GM18508 (cell line): ENCODE measurements around the gene DRAM2.
"Not testable (repeated sequence)": the region's sequence is repeated elsewhere in the genome, so short reads cannot be mapped to it uniquely, and the experiment has no call there.

Experiments
- ATAC-seq: cut with Tn5 transposase; IDR thresholded peaks from one replicate; pipeline ENCODE4 v1.9.1; 2021; ENCODE audit warnings: moderate number of reproducible peaks; ENCODE audit not compliant: insufficient read depth, unreplicated experiment

Gene DRAM2

DNA sequence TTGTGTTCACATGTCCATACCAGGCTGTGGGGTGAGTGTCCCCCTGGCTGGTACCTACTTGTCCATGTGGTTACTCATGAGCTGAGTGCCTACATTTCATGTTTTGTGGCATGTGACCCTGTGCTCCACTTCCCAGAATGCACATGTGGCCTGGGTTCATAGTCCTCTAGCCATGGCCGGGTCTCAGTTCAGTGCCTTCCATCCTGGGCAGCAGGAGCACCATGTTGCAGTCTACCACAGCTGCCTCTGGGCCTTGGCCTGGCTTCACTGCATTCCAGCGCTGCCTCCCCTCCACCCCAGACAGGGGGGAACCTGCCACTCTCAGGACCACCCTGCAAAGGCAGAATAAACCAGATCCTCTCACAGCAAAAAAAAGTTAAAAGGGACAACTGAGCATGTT is 5.6 kb upstream of the DRAM2 start:
- ATAC-seq, result no peak

DNA sequence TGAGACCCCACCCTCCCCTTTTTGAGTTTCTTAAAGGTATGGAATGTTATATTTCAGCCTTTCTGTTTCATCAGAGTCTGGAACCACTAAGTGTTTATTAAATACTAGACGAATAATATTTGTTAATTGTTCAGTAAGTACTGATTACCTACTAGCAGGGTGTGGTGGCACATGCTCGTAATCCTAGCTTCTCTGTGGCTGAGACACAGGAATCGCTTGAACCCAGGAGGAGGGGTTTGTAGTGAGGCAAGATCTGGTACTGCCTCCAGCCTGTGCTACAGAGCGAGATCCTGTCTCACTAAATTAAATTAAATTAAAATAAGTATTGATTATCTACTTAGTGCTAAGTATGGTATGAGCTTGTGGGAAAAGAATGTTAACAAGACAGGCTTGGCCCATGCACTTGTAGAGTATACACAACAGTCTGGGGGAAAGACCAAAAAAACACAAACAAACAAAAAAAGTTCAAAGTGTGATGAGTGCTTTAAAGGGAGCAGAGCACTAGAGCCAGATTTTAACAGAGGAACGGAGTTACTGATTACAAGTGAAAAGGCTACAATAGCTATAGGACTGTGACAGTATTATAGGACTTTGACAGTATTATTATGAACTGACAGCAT is 2.6 kb upstream of the DRAM2 start:
- ATAC-seq, result no peak

DNA sequence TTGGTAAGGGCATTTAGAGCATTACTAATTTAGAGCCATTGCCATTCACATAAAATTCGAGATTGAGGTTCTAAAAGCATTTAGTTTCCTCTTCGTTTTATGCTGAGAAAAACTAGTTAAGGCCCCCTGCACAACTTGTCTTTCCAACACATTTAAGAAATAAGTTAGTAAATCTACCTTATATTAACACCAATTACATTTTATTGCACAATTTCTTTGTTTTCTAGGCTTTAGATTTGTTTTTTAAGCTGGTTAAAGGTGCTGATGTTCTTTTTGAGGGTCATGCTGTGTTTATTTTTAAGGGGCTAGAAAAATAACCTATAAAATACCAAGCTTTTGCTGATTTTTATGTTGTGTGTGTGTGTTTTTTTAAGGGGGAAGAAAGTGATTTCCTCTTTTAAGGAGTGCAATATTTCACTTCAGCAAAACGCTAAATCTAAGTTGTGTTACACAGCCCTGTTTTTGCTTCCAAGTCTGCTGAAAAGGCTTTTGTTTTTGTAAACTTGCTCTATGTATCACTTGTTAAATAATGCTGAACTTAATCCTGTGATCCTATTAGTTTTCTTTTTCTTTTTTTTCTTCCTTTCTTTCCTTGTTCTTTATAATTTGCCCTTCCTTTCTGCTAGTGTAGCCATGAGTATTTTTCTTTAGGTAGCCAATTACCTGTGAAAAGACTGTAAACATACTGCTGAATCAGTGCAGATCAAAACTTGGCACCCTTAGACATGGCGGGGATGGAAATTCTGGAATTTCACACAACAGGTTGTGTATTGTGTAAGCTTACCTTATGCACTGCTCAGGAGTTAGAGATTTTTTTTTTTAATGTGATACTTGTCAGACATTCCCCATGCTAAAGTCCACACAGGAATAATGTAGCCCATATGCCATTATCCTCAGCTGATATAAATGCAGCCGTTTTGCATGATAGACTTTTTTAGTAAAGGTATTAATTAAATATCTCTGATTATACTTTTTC is 1.6 kb upstream of the DRAM2 start:
- no peak for ATAC-seq

DNA sequence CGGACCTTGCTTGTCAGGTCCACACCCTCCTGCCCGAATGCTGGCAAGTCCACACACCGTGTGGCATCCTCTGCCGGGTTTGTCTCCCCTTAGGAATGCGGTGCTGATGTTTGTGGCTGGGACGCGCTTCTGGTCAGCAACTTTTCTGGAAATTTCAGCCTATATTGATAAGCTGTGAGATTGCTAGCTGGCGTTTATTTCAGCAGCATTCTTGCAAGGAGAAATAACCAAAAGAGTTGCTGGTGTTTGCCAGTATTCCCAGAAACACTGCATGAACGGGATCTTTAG is 731 bp upstream of the DRAM2 start:
- no peak for ATAC-seq

DNA sequence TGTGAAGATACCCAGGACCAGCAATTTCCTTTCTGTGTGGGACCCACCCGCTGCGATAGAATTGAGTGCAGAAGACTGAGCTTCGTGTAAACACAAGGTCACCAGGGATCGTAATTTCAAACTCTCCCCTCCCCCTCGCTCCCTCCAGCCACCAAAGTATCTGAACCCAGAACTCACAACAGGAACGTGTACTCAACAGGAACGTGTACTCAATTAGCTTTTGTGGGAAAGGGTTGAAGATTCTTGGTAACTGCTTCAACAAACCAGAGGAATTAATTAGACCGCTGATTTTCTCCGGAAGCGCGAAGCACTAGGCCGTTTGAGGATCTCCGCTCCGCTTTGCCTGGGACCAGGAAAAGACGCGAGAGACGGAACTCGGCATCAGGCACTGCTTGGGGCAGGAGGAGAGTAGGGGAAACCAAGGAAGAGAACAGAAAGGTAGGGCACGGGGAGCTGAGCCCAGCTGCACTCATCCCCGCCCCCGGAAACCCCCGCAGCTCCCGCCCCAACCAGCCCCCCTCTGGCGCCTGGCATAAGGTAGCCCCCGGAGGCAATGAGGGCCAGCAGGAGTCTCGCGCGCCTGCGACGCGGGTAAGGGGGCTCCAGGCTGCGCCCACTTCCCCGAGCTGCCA is 453 bp downstream of the DRAM2 start:
- ATAC-seq, result peak; percentile 15

DNA sequence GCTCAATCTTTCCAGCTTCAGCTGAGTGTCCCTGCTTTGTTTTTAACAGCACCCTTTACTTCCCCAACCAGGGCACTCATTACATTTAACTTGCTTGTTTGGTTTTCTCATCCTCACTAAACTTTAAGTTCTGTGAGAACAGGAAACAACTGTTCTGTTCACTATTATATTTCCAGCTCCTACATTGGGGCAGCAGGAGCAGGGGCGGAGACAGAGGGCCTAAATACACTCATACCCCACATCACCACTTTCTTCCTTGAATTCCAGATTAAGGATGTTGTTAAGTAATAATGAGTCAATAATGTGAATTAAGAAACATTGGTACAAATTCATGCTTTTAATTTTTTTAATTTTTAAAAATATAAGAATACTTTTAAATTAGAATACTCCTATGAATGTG is 6.0 kb downstream of the DRAM2 start:
- ATAC-seq, result no peak

DNA sequence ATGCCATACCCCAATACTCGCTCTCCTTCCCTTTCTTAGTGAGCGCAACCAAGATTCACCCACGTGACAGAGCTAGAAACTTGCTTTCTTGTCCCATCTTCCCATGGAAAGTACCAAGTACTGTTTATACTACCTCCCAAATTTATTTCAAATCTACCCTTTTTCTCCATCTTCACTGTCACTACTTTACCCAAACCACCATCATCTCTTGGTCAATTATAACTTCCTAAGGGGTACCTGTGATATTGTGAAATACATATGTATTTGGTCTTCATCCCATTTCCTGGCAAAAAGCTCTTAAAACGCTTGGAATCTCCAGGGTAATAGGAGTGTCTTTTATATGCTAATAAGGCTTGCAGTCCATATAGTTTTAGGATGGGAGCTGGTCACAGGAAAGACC is 8.2 kb downstream of the DRAM2 start:
- ATAC-seq, result no peak

DNA sequence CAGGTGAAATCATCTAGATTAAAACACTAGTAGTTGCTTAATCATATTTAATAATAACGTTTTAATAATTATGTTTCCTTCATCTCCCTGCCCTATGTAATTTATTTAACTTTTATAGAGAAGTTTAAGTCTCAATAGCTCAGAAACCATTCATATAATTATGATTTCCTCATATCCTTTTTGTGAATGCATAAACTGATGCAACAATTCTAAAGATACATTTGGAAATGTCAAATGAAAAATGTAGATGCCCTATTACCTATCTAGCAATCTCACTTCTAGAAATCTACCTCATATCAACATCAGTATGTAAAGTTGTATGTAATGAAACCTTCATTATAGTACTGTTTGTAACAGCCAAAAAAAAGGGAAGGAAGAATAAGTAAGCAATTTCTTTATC is 10.5 kb downstream of the DRAM2 start:
- no peak for ATAC-seq

DNA sequence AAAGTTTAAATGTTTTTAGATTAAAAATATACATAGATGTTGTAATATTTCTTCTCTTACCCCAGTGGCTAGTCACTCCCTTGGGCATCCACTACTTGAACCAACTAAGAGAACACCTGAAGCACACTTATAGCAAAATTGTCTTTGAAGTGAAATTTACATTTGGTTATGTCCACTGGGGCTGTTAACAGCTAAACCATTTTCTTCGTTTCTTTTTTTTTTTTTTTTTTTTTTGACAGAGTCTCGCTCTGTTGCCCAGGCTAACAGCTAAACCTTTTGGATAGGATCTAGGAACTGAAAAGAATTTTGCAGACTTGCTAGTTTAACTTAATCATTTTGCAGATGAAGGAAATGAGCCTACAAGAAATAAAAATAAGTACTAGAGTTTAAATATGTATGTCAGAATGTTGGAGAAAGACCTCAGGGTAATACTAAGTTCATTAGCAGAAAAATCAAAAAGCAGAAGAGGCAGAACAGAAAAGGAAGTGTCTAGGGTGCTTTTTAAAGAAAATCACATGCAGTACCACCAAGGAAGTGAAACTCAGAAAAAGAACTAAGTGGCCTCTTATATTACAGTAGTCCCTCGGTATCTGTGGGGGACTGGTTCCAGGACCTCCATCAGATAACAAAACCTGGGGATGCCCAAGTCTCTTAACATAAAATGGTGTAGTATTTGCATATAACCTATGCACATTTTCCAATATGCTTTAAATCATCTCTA is 11.8 kb downstream of the DRAM2 start:
- ATAC-seq, result peak; percentile 66

DNA sequence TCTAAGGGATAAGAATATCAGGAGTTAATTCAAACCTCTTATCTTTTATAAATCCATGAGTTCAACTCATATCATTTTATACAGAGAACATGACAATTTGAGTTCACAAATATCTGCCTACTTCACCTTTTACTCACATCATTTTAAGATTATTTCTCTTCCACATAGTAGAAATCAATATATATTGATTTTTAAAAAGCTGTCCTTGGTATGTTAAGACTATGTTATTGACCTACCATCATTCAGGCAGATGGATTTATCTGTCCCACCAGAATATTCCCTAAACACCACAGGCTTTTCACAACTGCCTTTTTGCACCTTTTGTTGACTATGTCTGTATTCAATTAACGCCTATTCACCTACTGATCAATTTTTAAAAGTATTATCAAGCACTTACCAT is 13.5 kb downstream of the DRAM2 start:
- ATAC-seq, result no peak

DNA sequence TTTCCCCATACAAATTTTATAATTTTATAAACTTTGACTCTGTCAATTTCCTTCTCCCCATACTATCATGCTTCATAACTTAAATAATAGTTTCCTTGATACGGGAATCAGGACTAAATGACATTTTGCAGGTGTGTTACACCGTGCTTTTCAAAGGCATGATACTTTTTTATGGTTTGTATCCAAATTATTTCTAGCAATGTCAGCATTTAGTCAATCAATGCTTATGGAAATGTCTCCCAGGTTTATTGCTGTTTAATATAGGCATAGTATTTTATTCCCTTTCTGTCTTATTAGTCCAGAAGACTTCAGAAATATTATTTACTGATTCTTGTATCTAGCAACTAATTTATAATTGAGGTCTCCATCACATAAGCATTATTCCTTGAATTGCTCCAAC is 23.4 kb downstream of the DRAM2 start:
- ATAC-seq, result no peak

DNA sequence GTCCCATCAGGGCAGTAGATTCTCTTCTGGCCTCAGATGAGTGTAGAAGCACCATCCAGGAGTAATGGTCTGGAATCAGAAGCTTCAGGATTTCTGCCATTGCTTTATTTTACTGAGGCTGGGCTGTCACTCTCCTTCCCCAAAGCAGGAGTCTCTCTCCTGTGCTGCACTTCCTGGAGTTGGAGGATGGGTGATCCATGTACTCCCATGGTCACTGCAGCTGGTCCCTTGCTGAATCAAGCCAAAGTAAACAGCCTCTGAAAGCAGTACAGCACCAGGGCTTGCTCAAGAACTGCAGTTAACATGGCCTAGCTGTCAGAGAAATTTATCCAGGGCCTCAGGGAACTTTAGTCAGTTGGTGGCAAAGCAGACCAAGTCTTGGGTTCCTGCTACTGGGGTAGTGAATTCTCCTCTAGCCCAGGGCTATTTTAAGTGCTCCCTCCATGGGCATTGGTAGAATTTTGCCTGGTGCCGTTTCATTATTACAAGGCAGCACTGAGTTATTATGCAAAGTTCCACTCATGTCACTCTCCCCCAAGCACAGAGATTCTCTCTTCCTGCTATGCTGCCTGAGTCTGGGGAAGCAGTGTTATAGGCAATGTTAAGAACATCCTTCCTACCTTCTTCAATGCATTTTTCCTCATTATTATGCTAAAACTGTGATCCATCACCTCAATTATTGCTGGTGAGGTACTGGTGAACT is 29.5 kb downstream of the DRAM2 start:
- no peak for ATAC-seq

DNA sequence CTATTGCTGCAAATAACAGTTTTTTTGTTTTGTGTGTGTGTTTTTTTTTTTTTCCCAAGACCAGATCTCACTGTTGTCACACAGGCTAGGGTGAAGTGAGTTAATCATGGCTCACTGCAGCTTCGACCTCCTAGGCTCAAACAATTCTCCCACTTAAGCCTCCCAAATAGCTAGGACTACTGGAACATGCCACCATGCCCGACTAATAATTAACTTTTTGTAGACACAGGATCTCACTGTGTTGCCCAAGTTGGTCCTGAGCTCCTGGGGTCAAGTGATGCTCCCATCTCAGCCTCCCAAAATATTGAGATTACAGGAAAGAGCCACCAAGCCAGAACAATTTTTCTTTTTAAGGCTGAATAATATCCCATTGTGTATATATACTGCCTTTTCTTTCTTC is 34.9 kb downstream of the DRAM2 start:
- no peak for ATAC-seq

DNA sequence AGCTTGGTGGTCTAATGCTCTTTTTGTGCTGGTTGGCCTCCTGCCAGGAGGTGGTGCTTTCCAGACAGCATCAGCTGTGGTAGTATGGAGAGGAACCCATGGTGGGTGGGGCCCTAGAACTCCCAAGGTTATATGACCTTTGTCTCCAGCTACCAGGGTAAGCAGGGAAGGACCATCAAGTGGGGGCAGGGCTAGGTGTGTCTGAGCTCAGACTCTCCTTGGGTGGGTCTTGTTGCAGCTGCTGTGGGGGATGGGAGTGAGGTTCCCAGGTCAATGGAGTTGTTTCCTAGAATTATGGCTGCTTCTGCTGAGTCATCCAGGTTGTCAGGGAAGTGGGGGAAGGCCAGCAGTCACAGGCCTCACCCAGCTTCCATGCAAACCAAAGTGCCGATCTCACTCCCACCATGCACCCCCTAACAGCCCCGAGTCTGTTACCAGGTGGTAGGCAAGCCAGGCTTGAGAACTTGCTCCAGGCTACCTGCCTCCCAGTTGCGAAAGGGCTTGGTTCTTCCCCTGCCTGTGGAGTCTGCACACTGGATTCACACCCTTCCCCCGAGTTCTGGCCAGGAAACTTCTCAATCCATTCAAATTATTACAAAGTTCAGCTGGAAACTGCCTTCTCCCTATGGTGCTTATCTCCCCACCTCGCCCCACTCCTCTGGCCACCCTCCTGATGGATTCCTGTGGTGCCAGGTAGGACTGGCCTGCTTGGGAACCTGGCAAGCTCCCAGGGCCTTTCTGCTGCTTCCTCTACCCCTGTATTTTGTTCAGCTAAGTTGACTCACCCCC is 37.8 kb downstream of the DRAM2 start:
- no peak for ATAC-seq

DNA sequence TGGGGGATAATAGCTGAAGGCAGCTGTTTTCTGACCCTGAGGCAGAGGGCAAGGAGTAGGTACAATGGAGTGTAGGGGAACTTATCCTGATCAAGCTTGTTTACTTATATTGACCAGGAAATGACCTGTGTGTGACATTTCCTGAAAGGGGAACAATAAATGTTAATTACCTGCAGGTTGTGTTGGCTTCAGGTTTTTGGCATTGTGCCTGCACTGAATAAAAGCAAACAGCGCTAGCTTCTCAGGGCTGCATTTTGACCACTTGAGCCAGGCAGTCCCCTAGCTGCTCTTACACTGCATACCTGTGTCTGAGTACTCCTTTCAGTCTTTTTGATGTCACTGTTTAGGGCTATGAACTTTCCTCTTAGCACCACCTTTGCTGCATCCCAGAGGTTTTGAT is 40.6 kb downstream of the DRAM2 start:
- ATAC-seq, result no peak

DNA sequence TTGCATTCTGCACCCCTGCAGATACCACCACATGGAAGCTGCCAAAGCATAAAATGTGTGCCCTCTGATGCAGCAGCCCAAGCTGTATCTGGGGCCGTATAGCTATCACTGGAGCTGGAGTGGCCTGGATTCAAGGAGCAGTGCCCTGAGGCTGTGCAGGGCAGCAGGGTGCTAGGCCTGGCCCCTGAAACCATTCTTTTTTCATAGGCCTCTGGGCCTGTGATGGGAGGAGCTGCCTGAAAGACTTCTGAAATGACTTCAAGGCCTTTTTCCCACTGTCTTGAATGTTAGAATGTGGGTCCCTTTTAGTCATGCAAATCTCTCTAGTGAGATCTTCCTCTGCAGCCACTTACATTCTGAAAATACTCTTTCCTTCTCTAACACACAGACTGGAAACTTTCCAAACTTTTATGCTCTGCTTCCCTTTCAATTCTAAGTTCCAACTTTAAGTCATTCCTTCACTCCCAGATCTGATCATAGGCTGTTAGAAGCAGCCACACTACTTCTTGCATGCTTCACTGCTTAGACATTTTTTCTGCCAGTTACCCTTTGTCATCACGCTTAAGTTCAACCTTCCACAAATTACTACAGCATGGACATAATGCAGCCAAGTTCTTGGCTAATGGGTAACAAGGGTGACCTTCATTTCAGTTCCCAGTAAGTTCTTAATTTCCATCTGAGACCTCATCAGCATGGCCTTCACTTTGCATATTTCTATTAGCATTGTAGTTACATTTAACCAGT is 42.4 kb downstream of the DRAM2 start:
- ATAC-seq, result no peak

DNA sequence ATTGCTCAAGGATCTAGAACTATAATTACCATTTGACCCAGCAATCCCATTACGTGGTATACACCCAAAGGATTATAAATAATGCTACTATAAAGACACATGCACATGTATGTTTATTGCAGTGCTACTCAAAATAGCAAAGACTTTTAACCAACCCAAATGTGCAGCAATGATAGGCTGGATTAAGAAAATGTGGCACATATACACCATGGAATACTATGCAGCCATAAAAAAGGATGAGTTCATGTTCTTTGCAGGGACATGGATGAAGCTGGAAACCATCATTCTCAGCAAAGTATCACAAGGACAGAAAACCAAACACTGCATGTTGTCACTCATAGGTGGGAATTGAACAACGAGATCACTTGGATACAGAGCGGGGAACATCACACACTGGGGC is 44.5 kb downstream of the DRAM2 start:
- ATAC-seq, result not testable (repeated sequence)

DNA sequence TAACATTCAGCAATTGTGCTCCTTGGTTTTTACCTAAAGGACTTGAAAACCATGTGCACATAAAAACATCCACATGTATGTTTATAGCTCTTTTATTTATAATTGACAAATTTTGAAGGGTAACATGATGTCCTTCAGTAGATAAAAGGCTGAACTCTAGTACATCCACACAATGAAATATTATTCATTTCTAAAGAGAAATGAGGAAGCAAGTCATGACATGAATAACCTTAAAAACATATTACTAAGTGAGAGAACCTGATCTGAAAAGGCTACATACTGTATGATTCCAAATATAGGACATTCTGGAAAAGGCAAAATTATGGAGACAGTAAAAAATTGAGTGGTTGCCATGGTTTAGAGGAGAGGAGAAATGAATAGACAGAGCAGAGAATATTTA is 50.3 kb downstream of the DRAM2 start:
- ATAC-seq, result no peak

DNA sequence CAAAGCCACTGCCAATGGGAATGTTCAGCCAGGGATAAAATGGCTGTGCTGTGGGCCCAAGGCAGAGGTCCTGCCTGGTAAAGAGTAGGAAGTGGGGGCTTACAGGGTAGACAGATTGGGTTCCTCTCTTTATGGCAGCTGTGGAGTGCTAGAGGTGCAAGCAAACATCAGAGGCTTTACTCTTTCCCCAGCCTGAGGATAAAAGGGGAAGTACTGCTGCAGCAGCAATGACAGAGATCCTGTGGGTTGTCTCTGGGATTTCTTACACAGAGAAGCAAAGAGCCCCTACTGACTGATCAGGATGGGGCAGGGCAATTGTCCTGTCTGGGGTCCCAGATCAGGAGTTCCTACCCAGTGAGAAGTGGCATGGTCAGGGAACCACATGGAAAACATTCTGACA is 54.2 kb downstream of the DRAM2 start:
- ATAC-seq, result no peak
